K562 (cell line): ENCODE results near the gene TP73. TPM values are rescaled to one million over a fixed set of nuclear protein-coding genes. Genes with fewer than 3 reads are reported as not detected.
A peak's percentile ranks its signal among the peaks of the same experiment; 100 is the strongest.

Source experiments
- FOXA3 ChIP-seq, 2 experiments: fragments of 450-650 bp in 1 of 2; sonication (generic) in 1 of 2; formaldehyde crosslinking; IDR thresholded peaks in 1 of 2; conservative IDR thresholded peaks in 1 of 2; 2 replicates each; pipeline versions ENCODE4 v1.4.0 to v1.8.0; 2020 to 2022; ENCODE audit warnings: mild to moderate bottlenecking in 2 of 2, missing genetic modification reagents in 1 of 2
- KDM1A ChIP-seq, 2 experiments: fragments of 450-650 bp; IDR thresholded peaks; 2 replicates each; pipeline ENCODE4 v1.6.1; 2016; ENCODE audit warnings: mild to moderate bottlenecking in 2 of 2
- MAFG ChIP-seq: fragments of 450-650 bp; conservative IDR thresholded peaks from 2 replicates; pipeline ENCODE4 v1.6.1; 2016; ENCODE audit warnings: missing genetic modification characterization, missing compliant biosample characterization
- NFATC3 ChIP-seq: fragments of 450-650 bp; IDR thresholded peaks from 2 replicates; pipeline ENCODE4 v1.6.1; 2017; ENCODE audit warnings: mild to moderate bottlenecking
- POLR2B ChIP-seq: fragments of 450-650 bp; IDR thresholded peaks from 2 replicates; pipeline ENCODE4 v1.6.1; 2018; ENCODE audit warnings: low read depth; ENCODE audit not compliant: partially characterized antibody
- POLR3A ChIP-seq: IDR thresholded peaks from 2 replicates; pipeline ENCODE4 v1.6.1; 2011; ENCODE audit warnings: borderline replicate concordance, mild to moderate bottlenecking, moderate library complexity; ENCODE audit not compliant: insufficient read length, insufficient read depth; ENCODE audit errors: extremely low read depth
- RBFOX2 ChIP-seq: fragments of 200-400 bp; formaldehyde crosslinking; IDR thresholded peaks from 2 replicates; pipeline ENCODE4 v1.6.1; 2017; ENCODE audit warnings: low read depth, mild to moderate bottlenecking, low read length, moderate library complexity
- SMAD1 ChIP-seq: fragments of 150-350 bp; IDR thresholded peaks from 2 replicates; pipeline ENCODE4 v1.6.1; 2014; ENCODE audit warnings: low read length, low read depth; ENCODE audit not compliant: partially characterized antibody
- ZNF551 ChIP-seq: fragments of 250-450 bp; sonication (Bioruptor Pico); IDR thresholded peaks from 2 replicates; pipeline ENCODE4 v1.5.0; 2021; ENCODE audit warnings: mild to moderate bottlenecking, moderate library complexity
- ZNF695 ChIP-seq: fragments of 450-650 bp; formaldehyde crosslinking; IDR thresholded peaks from 2 replicates; pipeline ENCODE4 v1.4.0; 2020; ENCODE audit warnings: mild to moderate bottlenecking, moderate library complexity
- polyA plus RNA-seq, 8 experiments: library from polyadenylated mRNA; depleted of rRNA in 4 of 8; stranded (reverse) in 5 of 8; unstranded in 3 of 8; fragments of >200 nt; fragmentation: Nextera tagmentation in 2 of 8; fragmentation: Illumina TruSeq in 1 of 8; extraction: Ambion mirVana in 2 of 8; extraction: Trizol in 1 of 8; gene quantifications; 2 replicates each; pipeline versions ENCODE4 v1.2.1 to v1.2.3, GENCODE V29; 2011 to 2014; ENCODE audit warnings: inconsistent platforms in 1 of 8, missing spikeins in 1 of 8
- total RNA-seq, 7 experiments: library from RNA; depleted of rRNA in 6 of 7; stranded (reverse); fragments of >200 nt in 6 of 7; fragmentation: Illumina TruSeq in 2 of 7; extraction: Trizol in 2 of 7; gene quantifications; 2 replicates each; pipeline versions ENCODE4 v1.2.1 to v1.2.3, GENCODE V29; 2011 to 2021; ENCODE audit warnings: low replicate concordance in 1 of 7
- TF ChIP-seq, protein P1 (sequence below): fragments of 450-650 bp; IDR thresholded peaks from 2 replicates; pipeline ENCODE4 v1.6.1; 2016; ENCODE audit warnings: antibody characterized with exemption
- TF ChIP-seq, protein P2 (sequence below): sonication (generic); formaldehyde crosslinking; IDR thresholded peaks from 2 replicates; pipeline ENCODE4 v1.8.0; 2022; ENCODE audit warnings: mild to moderate bottlenecking, missing genetic modification reagents
- TF ChIP-seq, protein P3 (sequence below), 3 experiments: fragments of 200-800 bp in 1 of 3; fragments of 250-450 bp in 1 of 3; fragments of 450-650 bp in 1 of 3; sonication (Bioruptor Pico) in 1 of 3; sonication (Bioruptor generic) in 1 of 3; formaldehyde crosslinking in 1 of 3; IDR thresholded peaks; 2 replicates each; pipeline versions ENCODE4 v1.6.1 to v1.8.0; 2016 to 2022; ENCODE audit warnings: mild to moderate bottlenecking in 2 of 3, missing genetic modification characterization in 2 of 3, missing compliant biosample characterization in 1 of 3, moderate library complexity in 1 of 3
- TF ChIP-seq, protein P4 (sequence below): fragments of 250-450 bp; sonication (Bioruptor Pico); IDR thresholded peaks from 2 replicates; pipeline ENCODE4 v1.8.0; 2021; ENCODE audit warnings: moderate library complexity, mild to moderate bottlenecking, inconsistent platforms
- TF ChIP-seq, protein P5 (sequence below), 2 experiments: fragments of 450-650 bp; IDR thresholded peaks; 2 replicates each; pipeline ENCODE4 v1.6.1; 2016
- TF ChIP-seq, protein P6 (sequence below), 2 experiments: fragments of 250-450 bp in 1 of 2; fragments of 450-650 bp in 1 of 2; sonication (Bioruptor Pico) in 1 of 2; IDR thresholded peaks; 2 replicates each; pipeline versions ENCODE4 v1.6.1 to v1.8.0; 2016 to 2021; ENCODE audit warnings: mild to moderate bottlenecking in 2 of 2, moderate library complexity in 2 of 2, missing compliant biosample characterization in 1 of 2, missing genetic modification characterization in 1 of 2

TP73 gene
- total and polyA plus RNA-seq, 9 of the 15 experiments (the other 6 are each of a cell fraction or from before 2014, with no cell fraction given): 0.07 to 1.6 (median 0.40) TPM; not detected in 2

DNA sequence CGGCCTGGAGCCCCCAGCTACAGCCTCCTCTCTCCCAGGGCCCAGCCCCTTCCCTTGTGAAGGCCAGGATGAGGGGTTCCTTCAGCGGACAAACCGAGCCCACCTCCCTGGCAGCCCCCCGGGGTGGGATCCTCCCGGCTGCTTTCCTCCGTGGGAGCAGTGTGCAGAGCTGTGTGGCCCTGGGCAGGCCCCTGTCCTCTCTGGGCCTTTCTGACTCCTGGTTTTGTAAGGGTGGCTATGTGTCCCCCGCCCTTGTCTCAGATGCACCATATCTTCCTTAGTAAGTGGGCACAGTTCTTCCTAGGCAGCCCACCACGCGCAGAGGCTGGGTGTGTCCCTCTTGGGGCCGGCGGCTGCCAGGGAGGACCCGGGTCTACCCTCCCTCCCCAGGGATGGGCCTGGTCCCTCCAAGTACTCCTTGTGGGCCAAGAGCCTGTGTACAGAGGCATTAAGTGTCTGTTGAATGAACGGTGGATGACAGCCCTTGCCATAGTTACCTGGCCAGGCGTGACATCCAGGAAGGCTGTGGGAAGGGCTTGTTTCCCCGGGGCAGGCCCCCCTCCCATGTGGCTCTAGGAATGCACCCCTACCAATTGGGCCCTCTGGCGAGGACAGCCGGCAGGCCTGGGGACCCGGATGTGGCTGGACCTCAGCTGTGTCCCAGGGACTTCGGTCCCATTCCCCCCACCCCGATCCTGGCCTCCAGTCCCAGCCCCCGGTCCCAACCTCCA is 124.1 kb downstream of the TP73 start (continued):
- TF ChIP-seq, protein P1, sequence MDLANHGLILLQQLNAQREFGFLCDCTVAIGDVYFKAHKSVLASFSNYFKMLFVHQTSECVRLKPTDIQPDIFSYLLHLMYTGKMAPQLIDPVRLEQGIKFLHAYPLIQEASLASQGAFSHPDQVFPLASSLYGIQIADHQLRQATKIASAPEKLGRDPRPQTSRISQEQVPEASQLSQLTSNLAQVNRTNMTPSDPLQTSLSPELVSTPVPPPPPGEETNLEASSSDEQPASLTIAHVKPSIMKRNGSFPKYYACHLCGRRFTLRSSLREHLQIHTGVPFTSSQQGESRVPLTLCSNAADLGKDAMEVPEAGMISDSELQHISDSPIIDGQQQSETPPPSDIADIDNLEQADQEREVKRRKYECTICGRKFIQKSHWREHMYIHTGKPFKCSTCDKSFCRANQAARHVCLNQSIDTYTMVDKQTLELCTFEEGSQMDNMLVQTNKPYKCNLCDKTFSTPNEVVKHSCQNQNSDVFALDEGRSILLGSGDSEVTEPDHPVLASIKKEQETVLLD: 0 out of 2 replicates have a peak, but pooled peaks have one; percentile 7
- TF ChIP-seq, protein P2, sequence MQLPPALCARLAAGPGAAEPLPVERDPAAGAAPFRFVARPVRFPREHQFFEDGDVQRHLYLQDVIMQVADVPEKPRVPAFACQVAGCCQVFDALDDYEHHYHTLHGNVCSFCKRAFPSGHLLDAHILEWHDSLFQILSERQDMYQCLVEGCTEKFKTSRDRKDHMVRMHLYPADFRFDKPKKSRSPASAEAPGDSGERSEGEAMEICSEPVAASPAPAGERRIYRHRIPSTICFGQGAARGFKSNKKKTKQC (CRISPR knock-in tag): 0 out of 2 replicates have a peak, but pooled peaks have one; percentile 7
- TF ChIP-seq ZNF695 (no peak), POLR3A (no peak), MAFG (tag) (no peak), NFATC3 (no peak), KDM1A (IDR thresholded peaks at IDR 0.05) (no peak), FOXA3 (CRISPR knock-in tag; conservative IDR thresholded peaks at IDR 0.05 in 1 of 2, IDR thresholded peaks at IDR 0.05 in 1 of 2) (no peak; a peak in 1 of 4 replicates), ZNF551 (no peak), RBFOX2 (no peak), SMAD1 (no peak), POLR2B (peak; percentile 14)
- TF ChIP-seq, protein P3, sequence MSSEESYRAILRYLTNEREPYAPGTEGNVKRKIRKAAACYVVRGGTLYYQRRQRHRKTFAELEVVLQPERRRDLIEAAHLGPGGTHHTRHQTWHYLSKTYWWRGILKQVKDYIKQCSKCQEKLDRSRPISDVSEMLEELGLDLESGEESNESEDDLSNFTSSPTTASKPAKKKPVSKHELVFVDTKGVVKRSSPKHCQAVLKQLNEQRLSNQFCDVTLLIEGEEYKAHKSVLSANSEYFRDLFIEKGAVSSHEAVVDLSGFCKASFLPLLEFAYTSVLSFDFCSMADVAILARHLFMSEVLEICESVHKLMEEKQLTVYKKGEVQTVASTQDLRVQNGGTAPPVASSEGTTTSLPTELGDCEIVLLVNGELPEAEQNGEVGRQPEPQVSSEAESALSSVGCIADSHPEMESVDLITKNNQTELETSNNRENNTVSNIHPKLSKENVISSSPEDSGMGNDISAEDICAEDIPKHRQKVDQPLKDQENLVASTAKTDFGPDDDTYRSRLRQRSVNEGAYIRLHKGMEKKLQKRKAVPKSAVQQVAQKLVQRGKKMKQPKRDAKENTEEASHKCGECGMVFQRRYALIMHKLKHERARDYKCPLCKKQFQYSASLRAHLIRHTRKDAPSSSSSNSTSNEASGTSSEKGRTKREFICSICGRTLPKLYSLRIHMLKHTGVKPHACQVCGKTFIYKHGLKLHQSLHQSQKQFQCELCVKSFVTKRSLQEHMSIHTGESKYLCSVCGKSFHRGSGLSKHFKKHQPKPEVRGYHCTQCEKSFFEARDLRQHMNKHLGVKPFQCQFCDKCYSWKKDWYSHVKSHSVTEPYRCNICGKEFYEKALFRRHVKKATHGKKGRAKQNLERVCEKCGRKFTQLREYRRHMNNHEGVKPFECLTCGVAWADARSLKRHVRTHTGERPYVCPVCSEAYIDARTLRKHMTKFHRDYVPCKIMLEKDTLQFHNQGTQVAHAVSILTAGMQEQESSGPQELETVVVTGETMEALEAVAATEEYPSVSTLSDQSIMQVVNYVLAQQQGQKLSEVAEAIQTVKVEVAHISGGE (CRISPR knock-in tag; IDR thresholded peaks at IDR 0.05): no peak
- TF ChIP-seq, protein P4, sequence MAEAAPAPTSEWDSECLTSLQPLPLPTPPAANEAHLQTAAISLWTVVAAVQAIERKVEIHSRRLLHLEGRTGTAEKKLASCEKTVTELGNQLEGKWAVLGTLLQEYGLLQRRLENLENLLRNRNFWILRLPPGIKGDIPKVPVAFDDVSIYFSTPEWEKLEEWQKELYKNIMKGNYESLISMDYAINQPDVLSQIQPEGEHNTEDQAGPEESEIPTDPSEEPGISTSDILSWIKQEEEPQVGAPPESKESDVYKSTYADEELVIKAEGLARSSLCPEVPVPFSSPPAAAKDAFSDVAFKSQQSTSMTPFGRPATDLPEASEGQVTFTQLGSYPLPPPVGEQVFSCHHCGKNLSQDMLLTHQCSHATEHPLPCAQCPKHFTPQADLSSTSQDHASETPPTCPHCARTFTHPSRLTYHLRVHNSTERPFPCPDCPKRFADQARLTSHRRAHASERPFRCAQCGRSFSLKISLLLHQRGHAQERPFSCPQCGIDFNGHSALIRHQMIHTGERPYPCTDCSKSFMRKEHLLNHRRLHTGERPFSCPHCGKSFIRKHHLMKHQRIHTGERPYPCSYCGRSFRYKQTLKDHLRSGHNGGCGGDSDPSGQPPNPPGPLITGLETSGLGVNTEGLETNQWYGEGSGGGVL: no peak
- TF ChIP-seq, protein P5, sequence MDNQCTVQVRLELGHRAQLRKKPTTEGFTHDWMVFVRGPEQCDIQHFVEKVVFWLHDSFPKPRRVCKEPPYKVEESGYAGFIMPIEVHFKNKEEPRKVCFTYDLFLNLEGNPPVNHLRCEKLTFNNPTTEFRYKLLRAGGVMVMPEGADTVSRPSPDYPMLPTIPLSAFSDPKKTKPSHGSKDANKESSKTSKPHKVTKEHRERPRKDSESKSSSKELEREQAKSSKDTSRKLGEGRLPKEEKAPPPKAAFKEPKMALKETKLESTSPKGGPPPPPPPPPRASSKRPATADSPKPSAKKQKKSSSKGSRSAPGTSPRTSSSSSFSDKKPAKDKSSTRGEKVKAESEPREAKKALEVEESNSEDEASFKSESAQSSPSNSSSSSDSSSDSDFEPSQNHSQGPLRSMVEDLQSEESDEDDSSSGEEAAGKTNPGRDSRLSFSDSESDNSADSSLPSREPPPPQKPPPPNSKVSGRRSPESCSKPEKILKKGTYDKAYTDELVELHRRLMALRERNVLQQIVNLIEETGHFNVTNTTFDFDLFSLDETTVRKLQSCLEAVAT (IDR thresholded peaks at IDR 0.05): no peak
- TF ChIP-seq, protein P6, sequence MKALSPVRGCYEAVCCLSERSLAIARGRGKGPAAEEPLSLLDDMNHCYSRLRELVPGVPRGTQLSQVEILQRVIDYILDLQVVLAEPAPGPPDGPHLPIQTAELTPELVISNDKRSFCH (CRISPR knock-in tag; IDR thresholded peaks at IDR 0.05): no peak
- TF ChIP-seq, protein P6 (tag; IDR thresholded peaks at IDR 0.05): no peak
